Measurements from ENCODE around the gene DENND2A.
"Not testable (repeated sequence)": the region's sequence is repeated elsewhere in the genome, so short reads cannot be mapped to it uniquely, and the experiment has no call there.

The DENND2A gene

DNA sequence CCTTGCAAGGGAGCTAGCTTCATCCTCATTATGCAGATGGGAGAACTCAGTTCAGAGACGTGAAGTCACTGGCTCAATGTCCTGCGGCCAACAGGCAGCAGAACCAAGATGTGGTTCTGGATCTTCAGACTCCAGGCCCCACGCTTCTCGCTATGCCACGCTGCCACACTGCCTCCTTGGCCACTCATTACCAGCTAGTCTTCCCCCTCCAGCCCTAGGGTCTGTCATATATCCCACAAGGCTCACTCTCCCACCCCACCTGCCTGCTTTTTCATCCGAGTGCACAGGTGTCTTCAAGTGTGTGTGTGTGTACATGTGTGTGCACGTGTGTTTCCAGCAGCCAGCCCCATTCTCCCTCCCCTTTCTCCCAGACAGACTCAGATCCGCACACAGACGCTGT lies 53.4 kb downstream of the DENND2A start:
- DNase-seq (ENCODE audit: low read depth), result no peak

DNA sequence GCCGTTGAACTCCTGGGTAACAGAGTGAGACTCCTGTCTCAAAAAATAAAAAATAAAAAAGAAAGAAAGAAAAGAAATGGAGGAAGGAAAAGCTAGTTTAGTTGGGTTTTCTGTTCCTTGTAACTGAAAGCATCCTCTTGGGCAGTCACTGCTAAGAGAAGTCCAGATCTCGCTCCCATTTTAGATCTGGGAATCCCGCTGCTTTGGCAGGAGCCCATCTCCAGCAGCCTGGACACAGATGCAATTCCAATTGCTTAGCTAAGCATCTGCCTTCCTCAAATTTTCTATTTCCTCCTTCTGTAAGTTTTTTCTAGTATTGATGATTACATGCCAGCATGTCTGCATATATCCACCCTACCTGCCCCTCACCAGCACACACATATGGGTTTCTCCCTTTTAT lies 54.1 kb downstream of the DENND2A start:
- no peak for DNase-seq (ENCODE audit: low read depth)

DNA sequence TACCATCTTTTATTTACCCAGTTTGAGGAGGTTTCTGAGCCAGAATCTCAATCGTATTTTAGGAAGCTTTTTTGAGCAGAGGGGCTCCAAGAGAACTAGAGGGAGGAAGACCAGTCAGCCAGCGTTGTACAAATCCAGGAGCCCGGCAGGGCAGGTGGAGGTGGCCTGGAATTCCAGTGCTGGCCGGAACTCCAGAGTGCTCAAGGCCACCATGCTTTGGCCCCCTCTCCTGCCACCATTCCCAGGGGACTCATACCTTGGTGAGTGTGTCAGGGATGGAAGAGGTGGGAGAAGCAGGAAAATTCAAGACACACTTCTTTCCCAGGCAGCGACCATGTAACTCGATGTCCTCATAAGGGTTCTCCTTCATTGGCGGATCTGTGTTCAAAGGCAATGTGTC lies 55.3 kb downstream of the DENND2A start:
- no peak for DNase-seq (ENCODE audit: low read depth)

DNA sequence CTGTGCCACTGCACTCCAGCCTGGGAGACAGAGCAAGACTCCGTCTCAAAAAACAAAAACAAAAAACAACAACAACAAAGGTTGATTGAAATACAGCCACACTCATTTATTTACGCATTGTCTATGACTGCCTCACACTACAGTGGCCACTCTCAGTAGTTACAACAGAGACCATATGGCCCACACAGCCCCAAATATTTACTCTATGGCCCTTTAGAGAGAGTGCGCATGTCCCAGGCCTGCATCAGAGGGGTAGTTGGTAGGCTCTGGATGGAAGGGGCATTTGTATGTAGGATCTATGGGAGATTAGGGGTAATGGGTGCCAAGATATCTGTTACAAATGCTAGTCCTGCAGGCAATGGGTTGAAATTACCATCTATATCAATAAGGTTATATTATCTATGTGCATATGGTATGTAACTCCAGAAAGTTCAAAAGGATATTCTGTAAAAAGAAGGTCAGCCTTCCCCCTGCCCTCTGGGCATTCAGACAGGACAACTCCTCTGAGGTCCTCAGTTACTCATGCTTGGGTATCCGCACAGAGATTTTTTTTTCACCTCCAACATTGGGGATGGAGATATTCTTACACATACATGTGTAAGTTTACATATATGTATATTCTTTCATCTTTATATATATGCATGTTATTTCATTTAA lies 56.3 kb downstream of the DENND2A start:
- DNase-seq (ENCODE audit: low read depth), result no peak

DNA sequence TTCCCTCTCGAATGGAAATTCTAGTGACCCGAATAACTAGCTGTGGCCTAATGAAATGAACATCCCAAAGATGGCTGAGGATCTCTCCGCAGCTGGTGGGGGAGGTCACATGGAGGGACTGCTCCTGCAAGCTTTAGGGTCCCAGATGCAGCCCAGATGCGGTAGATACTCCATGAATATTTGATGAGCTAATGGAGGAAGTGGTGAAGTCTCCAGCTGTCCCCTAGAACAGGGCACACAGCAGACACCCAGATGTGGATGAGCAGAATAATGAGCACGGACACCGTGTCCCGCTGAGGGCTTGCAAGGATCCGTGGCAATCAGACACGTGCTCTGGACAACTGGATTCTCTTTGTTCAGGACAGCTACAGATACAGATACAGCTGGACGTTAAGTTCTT lies 59.2 kb downstream of the DENND2A start:
- DNase-seq (ENCODE audit: low read depth), result no peak

DNA sequence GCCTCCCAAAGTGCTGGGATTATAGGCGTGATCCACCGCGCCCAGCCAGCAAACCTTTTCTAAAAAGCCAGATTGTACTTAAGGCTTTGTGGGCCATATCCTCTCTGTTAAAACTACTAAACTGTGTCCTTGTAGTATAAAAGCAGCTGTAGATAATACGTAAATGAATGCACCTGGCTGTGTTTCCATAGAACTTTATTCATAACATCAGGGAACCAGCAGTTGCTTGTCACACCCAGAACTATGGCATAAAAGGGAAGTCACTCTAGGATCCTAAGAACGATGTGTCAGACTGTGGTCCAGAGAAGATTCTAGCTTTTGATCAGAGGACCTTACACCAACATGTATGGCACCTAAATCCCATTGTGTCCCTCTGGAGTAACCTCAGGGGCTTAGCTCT lies 63.0 kb downstream of the DENND2A start:
- DNase-seq (ENCODE audit: low read depth), result no peak

DNA sequence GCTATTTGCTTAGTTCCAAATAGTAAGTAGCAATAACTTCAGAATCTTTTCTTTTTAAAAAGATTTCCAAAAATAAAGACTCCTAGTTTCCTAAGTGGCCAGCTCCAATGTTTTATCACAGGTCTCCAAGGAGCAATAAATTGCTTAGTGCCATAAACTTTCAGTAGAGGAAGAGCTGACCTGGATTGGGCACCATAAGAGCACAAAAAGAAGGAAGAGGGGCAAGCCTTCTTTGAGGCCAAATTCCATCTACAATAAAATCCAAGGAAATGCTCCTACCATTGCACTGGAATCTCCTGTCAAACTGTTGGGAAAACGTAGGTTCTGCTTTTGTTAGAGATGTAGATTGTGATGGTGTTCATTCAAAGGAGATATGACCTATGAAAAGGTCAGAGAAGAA lies 64.0 kb downstream of the DENND2A start:
- DNase-seq (ENCODE audit: low read depth), result no peak

DNA sequence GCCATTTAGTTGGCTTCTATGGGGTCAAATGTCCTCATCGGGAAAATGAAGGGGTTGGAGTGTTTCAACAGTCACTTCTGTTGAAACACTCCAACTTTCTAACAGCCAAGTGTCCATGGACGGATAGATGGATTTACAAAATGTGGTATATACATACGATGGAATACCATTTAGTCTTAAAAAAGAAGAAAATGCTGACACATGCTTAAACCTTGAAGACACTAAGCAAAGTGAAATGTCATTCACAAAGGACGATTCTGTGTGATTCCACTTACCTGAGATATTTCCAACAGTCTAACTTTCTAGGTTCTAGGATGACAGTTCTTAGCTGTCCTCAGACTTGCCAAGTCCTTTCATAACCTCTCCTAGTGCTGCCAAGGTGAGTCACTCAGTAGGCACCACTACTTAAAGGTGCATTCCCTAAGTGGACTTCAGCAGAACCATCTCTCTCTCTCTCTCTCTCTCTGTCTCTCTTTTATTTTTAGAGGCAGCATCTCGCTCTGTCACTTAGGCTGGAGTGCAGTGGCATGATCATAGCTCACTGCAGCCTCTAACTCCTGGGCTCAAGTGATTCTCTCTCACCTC lies 69.0 kb downstream of the DENND2A start:
- DNase-seq (ENCODE audit: low read depth), result no peak

DNA sequence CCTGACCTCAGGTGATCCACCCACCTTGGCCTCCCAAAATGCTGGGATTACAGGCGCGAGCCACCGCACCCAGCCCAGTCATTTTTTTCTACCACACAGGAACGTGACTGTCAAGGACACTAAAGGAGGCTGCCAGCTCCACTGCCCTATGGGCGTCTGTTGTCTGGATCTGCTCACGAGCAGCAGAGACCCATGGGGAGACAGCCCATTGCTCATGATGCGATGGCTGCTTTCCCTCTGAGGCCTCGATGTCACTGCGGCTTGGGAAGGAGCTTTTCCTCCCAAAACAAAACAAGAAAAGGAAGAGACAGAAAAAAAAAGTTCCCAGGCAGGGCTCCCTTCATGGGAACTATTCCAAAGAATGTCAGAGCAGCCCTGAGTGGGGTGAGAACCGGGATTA lies 70.5 kb downstream of the DENND2A start:
- DNase-seq (ENCODE audit: low read depth), result no peak

DNA sequence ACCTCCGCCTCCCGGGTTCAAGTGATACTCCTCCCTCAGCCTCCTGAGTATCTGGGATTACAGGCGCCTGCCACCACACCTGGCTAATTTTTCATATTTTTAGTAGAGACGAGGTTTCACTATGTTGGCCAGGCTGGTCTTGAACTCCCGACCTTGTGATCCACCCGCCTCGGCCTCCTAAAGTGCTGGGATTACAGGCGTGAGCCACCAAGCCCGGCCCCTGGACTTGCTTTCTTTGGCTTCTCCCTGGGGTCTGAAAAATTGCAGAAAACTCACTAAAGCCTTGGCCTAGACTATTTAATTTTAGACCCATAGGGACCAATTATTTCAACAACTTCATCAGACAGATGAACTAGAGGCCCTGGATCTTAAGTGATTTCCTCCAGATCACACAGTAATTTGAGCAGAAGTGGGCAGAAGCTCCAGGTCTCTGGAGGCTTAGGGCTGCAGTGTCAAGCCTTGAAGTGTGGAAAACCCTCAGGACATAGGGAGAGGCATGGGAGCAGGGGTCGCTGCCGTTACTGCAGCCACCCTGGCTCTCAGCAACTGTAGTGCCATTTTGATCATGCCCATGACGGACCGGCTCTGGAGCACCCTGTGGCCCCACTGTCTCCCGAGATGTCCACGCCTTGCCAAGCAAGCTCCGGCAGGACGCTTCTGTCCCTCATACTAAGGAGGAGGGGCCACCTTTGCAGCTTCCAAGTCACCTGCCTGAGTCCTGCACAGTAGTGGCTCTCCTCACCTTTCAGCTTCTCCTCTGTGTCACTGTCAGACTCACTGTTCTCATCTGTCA lies 72.4 kb downstream of the DENND2A start:
- DNase-seq (ENCODE audit: low read depth), result no peak

DNA sequence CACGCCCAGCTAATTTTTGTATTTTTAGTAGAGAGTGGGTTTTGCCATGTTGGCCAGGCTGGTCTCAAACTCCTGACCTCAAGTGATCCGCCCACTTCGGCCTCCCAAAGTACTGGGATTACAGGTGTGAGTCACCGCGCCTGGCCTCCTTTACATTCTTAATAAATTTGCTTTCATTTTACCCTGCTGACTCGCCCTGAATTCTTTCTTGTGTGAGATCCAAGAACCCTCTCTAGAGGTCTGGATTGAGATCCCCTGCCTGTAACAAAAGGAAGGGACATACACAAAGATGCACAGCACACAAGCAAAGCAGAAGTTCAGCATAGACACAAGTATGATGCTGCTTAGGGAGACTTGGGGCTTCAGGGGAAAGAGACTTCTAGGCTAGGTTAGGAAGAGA lies 74.4 kb downstream of the DENND2A start:
- DNase-seq (ENCODE audit: low read depth), result not testable (repeated sequence)

DNA sequence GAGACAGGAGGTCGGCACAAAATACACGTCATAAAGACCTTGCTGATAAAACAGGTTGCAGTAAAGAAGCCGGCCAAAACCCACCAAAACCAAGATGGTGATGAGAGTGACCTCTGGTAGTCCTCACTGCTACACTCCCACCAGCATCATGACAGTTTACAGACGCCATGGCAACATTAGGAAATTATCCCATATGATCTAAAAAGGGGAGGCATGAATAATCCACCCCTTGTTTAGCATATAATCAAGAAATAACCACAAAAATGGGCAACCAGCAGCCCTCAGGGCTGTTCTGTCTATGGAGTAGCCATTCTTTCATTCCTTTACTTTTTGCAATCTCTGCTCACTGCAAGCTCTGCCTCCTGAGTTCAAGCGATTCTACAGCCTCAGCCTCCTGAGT lies 74.9 kb downstream of the DENND2A start:
- not testable (repeated sequence) for DNase-seq (ENCODE audit: low read depth)

DNA sequence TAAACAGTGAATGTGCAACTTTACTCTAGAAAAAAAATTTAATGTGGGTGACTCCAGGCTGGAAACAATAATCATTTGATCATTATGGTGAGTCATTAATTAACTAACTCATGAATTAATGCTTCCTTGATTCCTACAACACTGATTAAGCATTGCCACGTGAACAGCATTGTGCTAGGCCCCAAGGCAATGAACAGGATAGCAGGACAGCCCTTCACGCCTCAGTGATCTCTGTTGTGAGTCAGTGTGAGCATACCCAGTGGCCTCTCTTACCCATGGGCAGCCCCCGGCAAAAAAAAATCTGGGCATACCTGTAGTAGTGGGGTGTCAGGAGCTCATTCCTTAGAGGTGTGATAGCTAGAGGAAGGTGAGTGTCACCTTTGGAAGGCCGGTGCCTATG lies 76.0 kb downstream of the DENND2A start:
- no peak for DNase-seq (ENCODE audit: low read depth)

DNA sequence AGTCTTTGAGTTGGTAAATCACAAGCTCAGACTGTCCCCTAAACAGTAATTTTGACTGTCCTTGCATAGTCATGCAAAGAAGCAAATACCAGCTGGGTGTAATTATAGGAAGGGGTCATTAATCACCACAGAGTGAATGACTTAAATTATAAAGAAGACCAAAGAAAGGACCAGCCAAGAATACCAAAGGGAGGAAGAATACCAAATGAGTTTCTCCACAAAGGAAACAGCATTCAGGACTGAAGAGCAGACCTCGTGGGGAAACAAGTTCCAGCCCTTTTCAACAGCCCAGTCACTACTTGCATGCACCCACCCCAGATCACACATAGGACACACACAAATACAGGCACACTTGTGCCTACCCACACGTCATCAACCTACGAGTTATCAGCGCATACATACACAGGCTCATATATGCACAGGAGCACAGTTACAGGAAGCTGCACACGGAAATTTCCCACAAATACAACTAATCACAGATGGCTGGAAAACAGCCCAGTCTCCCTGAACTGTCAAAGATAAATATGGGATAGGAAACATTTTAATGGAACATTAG lies 77.6 kb downstream of the DENND2A start:
- no peak for DNase-seq (ENCODE audit: low read depth)

DNA sequence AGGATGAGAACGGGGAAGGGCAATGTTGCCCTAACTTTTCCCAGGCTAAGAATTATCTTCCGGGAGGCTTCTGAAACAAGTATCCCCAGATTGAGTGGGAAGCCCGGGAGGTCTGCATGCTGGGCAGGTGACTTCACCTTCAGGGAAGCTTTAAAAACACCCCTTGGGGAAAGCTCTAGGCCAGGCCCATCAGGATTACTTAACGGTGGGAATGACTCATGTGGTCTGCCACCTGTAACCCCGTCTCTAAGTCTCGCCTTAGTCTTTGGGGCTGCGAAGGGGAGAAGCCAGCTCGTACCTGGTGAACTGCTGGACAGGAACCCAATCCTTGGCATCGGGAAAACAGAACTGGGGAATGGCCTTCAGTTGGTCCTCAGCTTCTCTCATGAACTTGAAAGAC lies 81.2 kb downstream of the DENND2A start:
- DNase-seq (ENCODE audit: low read depth), result no peak

DNA sequence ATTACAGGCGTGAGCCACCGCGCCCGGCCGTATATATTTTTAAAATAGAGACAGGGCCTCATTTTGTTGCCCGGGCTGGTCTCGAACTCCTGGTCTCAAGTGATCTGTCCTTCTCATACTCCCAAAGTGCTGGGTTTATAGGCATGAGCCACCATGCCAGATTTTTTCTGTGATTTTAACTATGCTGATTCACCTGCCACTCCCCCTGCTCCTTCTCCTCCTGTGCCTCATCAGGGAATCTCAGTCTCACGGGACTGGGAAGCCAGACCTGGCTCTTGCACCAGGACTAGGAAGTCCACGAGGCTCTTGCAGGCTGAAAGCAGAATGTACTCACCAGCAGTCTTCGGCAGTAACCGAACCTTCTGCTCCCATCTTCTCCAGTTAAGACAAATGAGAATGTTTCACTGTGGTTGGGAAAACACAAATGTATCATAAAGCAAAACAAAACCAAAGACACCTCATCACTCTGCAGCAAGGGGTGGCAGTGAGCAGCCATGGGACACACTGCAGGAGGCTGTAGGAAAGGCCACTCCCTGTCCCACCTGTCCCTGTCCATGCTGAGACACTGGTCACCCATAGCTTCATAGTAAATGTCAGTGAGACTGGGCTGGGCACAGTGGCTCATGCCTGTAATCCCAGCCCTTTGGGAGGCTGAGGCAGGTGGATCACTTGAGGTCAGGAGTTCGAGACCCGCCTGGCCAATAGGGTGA lies 82.6 kb downstream of the DENND2A start:
- DNase-seq (ENCODE audit: low read depth), result no peak

DNA sequence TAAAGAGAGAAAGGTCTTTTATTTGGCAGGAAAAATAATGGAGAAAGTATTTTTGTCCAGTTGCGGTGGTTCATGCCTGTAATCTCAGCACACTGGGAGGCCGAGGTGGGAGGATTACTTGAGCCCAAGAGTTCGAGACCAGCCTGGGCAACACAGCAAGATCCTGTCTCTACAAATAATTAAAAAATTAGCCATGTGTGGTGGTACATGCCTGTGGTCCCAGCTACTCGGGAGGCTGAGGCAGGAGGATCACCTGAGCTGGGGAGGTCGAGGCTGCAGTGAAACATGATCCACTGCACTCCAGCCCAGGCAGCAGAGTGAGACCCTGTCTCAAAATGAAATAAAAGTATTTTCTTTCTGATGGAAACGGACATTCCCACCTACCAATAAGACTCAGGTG lies 83.5 kb downstream of the DENND2A start:
- DNase-seq (ENCODE audit: low read depth), result no peak

DNA sequence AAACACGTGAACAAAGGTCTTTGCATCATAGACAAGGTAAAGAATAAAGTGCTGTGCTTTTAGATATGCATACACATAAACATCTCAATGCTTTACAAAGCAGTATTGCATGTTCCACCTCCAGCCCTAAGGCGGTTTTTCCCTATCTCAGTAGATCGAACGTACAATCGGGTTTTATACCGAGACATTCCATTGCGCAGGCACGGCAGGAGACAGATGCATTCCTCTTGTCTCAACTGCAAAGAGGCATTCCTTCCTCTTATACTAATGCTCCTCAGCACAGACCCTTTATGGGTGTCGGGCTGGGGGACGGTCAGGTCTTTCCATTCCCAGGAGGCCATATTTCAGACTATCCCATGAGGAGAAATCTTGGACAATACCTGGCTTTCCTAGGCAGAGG lies 87.4 kb downstream of the DENND2A start:
- DNase-seq (ENCODE audit: low read depth), result not testable (repeated sequence)

DNA sequence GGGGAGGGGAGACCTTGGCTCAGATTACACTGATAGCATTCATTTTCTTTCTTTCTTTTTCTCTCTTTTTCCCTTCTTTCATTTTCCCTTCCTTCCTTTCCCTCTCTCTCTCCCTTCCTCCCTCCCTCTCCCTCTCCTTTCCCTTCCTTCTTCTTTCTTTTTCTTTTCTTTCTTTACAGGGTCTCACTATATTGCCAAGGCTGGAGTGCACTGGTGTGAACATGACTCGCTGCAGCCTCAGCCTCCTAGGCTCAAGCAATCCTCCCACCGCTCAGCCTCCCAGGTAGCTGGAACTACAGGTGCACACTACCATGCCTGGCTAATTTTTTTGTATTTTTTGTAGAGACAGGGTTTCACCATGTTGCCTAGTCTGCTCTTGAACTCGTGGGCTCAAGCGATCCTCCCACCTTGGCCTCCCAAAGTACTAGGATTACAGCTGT lies 88.4 kb downstream of the DENND2A start:
- no peak for DNase-seq (ENCODE audit: low read depth)

DNA sequence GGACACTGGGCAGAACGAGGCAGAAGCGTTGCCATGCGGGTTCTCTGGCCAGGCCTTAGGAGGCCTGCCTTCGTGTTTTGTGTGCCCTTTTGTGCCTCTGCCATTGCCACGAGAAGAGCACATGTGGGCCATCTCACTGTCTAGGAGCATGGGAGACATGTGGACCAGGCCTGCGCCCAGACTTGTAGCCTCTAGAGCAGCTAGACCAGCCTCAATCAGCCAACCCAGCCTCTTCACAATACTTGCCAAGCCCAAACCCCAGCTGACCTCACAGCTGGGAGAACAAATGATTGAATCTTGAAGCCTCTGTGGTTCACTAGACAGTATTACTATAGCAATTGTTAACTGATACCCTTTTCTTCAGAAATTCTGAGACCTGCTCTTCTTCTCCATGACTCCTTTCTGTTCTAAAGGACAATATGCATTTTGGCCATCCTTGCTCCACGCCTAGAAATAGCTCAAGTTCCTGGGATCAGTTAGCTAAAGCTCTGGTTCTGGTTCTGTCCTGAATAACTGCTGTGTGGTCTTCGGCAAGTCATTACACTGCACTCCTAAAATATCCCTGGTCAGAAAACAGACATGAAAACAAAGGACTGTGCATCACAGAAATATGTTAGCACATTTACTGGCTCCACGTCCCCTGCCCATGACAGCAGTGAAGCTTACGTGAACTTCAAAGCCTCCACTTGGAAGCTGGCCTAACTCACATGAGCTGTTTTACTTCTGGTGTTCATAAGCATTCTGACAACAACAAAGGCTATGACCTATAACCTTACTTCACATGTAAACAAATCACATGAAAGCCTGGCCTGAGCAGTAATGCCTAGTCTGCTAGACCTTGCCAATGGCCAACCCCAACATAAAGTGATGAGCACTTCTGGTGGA lies 89.0 kb downstream of the DENND2A start:
- DNase-seq (ENCODE audit: low read depth), result no peak

DNA sequence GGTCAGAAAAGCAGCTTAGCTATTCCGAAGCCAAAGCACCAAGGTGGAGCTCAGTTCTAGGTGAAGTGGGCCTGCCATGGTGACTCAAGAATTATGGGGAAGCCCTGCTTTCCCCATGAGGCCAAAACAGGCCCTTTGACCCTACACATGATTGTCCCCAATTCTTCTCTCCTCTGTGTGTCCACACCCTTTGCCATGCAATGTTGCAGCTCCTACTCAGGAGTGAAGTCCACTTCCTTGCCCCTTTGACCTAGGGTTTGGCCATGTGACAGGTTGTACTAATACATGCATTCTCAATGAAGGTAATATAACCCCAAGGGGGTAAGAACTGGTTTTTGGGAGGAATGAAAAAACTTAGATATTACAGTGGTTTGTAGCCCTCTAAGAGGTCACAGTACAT lies 93.7 kb downstream of the DENND2A start:
- no peak for DNase-seq (ENCODE audit: low read depth)

Data from stromal cell of bone marrow (primary cell).